GM18499 (cell line): Measurements from ENCODE around the gene AMIGO3.

Experiments
- ATAC-seq: cut with Tn5 transposase; IDR thresholded peaks from one replicate; pipeline ENCODE4 v1.9.1; 2021; ENCODE audit warnings: moderate number of reproducible peaks; ENCODE audit not compliant: insufficient read depth, unreplicated experiment

Gene AMIGO3

DNA sequence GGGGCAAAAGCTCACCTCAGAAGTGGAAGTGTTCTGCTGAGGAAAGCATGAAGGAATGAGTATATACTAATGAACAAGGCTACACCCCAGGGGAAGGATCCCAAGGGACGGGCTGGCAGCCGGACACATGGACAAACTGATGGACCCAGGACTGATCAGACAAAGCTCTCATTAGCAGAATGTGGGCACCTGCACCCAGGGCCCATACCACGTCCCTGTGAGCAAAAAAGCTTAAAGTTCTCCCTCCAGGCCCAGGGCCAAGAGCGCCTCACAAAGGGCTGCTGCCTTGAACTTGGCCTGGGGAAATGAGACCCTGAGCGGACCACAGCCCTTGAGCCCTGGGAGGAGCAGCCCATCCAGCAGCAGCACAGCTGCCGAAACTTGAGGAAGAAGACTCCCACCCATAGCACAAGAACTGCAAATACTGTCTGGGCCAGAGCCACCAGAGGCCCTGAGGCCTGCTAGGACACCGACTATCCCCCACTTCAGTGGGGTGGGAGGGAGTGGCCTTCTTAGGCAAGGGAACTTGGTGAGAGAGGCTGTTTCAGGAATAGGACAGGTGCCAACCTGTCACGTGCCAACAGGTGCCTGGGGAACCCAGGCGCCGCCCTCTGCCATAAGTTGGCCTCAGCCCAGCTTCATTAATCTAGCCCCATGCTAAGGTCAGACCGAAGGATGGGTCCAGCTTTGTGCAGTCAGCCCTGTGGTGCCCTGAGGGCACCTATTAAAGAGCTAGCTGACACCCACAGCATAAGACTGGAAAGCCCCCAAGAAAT is 6.6 kb upstream of the AMIGO3 start:
- no peak for ATAC-seq

DNA sequence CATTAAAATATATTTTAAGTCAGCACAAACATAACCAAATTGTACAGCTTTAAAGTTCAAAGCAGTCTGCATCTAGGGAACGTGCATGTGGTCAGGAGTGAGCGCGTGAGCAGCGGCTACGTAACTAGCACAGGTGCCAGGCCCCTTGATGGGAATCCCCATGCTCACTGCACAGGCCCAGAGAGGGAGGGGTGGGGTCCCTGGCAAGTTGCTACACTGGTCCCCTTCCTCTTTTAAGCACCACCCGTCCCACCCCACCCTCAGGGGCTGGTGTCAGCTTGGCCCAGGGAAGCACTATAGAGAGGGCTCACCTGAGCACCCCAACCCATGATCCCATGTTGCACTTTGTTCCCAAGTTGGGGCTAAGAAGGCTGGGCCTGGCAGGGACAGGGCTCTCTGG is 5.1 kb upstream of the AMIGO3 start:
- no peak for ATAC-seq

GRCh38 chr3:49723628-49724551 is 4.4 kb upstream of the AMIGO3 start, which contains the start of gene GMPPB:
TSS of gene GMPPB (minus strand) at chr3:49723951. CDS start at chr3:49723726, 225 bp downstream.
- ATAC-seq, result peak; percentile 43

DNA sequence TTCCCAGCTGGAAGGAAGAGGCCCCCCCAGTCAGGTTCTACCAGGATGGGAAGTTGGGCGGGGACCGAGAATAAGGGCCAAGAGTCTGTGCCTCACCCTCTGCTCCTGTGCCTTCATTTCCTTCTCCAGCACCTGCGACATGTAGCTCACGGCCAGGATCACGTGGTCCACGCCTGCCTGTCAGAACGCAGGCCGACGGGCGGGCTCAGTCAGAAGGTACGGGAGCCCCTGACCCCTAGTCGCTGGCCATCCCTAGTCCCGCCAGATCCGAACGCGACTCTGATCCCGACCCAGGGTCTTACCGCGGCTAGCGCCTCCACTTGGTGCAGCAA is 3.8 kb upstream of the AMIGO3 start:
- no peak for ATAC-seq

GRCh38 chr3:49722896-49723295 is 3.4 kb upstream of the AMIGO3 start:
- ATAC-seq, result no peak

DNA sequence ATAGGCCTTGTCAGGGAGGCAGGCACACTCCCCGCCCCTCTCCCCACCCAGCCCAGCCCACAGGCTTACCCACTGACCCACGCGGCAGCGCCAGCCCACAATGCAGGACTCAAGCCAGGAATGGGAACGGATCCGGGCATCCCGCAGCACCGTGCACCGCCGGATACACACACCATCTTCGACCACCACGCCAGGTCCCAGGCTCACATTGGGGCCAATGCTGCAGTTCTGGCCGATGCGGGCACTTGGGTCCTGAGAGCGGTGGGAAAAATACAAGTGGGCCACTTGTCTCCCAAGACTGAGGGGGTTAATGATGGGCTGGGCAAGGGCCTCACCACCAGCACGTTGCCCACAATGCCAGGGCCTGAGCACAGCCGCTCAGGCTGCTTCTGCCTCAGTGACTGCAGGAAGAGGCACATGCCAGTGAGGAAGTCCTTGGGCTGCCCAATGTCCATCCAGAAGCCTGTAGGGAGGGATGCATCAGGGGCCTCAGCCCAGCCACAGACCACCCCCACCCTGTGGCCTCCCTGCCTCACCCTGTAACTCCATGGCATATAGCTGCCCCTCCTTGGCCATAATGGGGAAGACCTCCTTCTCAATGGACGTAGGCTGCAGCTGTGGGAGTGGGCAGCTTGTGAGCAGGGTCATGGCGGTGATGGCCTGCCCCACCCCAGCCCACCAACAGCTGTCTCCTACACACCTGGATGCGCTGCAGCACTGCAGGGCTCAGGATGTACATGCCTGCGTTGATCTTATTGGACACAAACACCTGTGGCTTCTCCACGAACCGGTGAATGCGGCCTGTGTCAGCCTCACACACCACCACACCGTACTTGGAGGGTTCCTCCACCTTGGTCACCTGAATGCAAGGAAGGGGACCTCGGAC is 2.7 kb upstream of the AMIGO3 start:
- ATAC-seq, result no peak

GRCh38 chr3:49721596-49721895 is 2.1 kb upstream of the AMIGO3 start:
- ATAC-seq, result no peak

DNA sequence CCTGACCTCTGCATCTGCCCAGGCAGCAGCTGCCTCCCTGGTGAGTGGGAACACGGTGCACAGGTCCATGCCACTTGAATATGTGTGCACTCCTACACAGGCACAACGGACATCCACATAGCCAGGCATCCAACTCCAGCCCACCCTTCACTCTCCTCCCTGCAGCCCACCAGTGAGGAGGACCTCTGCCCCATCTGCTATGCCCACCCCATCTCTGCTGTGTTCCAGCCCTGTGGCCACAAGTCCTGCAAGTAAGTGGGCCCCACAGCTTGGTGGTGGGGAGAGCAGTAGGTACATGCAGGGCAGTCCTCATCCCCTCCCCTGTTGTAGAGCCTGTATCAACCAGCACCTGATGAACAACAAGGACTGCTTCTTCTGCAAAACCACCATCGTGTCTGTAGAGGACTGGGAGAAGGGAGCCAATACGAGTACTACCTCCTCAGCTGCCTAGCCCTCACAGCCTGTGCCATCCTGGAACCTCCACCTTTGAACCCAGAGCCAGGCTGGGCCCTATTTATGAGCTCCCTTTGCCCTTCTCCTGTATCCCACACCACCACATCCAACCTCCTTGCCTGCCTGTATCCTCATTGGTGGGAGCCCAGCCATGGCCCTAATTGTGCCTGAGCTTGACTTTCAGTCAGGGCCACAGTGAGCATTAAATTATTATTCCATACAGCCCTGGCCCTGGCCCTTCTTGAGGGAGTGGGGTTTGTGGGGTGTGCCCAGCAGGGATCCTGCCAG is 1.5 kb upstream of the AMIGO3 start:
- ATAC-seq, result no peak

DNA sequence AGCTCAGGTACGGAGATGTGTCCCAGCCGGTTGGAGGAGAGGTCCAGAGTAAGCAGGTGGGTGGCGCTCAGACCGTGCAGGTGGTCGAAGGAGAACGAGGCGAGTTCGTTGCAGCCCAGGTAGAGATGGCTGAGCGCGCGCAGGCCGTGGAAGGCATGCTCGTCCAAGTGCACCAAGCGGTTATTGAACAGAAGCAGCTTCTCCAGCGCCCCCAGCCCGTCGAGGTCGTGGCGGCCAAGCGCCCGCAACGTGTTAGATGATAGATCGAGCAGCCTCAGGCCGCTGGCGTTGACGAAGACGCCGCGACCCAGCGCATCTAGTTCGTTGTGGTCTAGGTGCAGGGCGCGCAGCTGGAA is 648 bp downstream of the AMIGO3 start:
- no peak for ATAC-seq

GRCh38 chr3:49717959-49718857 is 1.3 kb downstream of the AMIGO3 start:
- ATAC-seq, result no peak

DNA sequence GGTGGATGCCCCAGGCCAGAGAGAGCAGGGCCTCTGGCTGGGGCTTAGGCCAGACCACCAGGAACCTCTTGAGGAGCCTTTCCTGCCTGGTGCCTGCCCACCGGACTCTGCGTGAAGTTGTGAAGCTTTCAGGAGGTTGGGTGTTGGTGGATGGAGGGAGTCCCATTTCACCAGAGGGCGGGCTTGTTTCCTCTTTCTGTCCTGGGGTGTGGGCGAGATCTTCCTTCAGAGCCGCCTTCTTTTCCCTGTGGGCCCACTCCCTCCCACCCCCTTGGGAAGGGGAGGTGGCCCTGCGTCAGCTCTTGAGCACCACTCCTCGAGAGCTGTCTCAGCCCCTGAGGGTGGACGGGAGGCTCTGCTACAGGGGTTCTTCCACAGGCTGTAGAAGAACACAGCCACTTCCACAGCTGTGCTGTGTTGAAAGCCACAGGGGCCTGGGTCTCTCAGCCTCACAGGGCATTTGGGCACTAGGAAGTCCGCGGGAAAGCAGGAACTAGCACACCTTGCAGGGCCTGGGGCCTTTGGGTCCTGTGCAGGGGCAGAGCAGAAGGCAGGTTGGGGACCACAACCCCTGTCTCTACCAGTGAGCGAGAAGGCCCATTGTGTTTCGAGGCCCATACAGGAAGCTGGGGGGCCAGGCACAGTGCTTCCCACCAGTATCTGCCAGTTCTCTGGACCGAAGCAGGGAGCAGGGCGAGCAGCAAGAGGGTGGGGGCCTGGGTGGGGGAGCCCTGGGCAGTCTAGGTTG is 2.1 kb downstream of the AMIGO3 start:
- no peak for ATAC-seq

GRCh38 chr3:49716691-49717210 is 2.7 kb downstream of the AMIGO3 start:
- no peak for ATAC-seq

GRCh38 chr3:49716169-49716568 is 3.3 kb downstream of the AMIGO3 start:
- no peak for ATAC-seq

- ATAC-seq, result no peak
These were observed 3.8 kb downstream of the AMIGO3 start for GRCh38 chr3:49715611-49716121.

- no peak for ATAC-seq
These were observed 4.5 kb downstream of the AMIGO3 start for GRCh38 chr3:49714728-49715550.

DNA sequence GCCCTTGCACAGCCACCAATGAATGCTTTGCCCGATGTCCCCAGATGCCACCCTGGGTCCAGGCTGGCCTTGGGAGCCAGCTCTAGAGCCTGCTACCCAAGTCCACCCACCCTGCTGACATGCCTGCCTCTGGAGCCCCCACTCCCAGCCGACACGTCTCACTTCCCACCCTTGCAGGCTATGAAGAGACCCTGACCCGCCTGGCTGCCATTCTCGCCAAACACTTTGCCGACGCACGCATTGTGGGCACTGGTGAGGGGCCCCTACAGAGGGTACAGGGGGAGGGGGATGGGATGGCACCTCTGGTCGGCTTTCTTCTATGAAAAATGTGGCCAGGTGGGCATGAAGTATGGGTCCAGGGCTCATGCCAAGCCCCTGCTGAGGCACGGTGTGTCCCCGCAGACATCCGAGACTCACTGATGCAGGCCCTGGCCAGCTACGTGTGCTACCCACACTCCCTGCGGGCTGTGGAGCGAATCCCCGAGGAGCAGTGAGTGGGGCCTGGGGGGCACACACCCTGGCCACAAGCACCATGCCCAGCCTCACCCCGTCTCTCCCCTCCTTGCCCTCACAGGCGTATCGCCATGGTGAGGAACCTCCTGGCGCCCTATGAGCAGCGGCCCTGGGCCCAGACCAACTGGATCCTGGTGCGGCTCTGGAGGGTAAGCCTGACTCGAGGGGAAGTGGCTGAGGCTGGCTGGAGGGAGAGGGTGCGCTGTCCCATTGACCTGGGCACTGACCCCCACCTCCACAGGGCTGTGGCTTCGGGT is 6.0 kb downstream of the AMIGO3 start:
- ATAC-seq, result no peak
